NOMO-1 treated with DMSO at 0.1 percent for 48 hours (cell line): ENCODE results near the gene ZNF609.
A peak's percentile ranks its signal among the peaks of the same experiment; 100 is the strongest.

ENCODE experiments used
- DNase-seq: peaks from one replicate; lab custom pipeline; 2025; ENCODE audit not compliant: unreplicated experiment; lab: John Stamatoyannopoulos, UW

ZNF609 gene

GRCh38 chr15:64500695-64501395 lies 40.5 kb downstream of the ZNF609 start:
- no peak for DNase-seq

- no peak for DNase-seq
Observed at GRCh38 chr15:64501396-64501715, 41.0 kb downstream of the ZNF609 start.

DNA sequence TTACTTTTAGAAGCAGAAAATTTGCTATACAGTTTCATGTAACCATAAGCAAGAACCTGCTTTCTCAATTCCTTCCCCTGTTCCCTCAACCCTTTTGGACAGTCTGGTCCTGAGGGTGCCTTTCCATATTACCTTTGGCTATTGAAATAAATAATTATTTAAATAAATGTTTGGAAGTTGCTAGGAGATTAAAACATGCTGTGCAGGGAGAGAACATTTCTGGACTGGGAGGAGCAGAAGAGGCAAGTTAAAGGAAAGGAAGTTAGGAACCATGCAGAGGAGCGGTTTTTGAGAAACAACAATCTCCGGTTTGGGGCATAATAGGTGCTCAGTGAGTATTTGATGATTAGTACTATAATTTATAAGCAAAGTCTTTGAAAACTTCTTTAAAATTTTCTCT lies 41.8 kb downstream of the ZNF609 start:
- no peak for DNase-seq

DNA sequence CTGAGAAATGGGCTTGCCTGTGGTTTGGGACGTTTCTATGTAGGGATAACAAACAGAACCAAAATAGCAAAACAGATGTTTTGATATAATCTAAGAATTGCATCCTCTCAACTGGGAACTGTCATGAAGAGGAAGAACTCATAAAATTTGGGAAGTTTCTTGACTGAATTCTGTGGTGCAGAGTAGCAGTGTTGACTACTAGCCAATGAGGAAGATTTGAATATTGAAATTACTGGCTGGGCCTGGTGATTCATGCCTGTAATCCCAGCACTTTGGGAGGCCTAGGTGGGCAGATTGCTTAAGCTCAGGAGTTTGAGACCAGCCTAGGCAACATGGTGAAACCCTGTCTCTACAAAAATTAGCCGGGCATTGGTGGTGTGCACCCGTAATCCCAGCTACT lies 42.2 kb downstream of the ZNF609 start:
- no peak for DNase-seq

GRCh38 chr15:64503197-64503596 lies 42.8 kb downstream of the ZNF609 start:
- DNase-seq, result no peak

GRCh38 chr15:64503640-64504039 lies 43.3 kb downstream of the ZNF609 start:
- no peak for DNase-seq

DNA sequence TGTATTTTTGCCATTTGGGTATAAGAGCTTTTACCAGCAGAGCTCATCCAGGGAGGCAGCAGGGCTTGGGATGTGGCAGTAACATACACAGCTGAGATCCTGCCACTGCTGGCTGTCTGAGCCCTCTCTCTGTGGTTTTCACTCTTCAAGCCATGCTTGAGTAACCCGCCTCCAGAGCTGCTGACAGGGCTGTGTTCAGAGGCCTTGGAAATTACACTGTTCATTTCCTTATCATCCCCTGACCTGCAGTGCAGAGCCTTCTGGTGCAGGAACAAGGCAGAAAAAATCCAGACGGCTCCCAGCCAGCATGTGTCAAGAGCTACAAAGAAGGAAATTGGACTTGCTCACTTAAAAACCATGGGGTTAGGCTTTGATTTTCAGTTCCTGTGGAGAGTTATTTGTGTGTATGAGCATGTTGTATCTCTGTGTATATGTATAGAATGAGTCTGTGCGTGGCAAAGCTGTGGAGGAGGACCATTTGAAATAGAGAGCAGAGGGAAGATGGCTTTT lies 47.0 kb downstream of the ZNF609 start:
- no peak for DNase-seq

DNA sequence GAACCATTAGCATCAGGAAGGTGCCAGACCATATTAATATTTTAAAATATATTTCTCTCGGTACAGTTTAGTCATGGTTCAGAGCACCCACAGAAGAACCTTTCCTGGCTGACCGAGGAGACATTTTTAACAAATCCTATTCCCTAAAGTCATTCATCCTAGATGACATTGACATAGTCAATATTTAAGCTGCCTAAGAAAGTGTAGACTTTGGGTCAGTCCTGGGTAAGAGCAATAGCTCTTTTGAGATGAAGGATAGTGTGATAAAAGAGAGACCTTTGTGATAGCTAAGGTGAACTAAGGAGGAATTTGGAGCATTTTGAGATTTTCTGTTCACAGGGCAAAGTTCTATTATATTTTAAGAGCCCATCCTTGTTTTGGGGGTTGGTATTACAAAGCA lies 47.5 kb downstream of the ZNF609 start:
- DNase-seq, result no peak

DNA sequence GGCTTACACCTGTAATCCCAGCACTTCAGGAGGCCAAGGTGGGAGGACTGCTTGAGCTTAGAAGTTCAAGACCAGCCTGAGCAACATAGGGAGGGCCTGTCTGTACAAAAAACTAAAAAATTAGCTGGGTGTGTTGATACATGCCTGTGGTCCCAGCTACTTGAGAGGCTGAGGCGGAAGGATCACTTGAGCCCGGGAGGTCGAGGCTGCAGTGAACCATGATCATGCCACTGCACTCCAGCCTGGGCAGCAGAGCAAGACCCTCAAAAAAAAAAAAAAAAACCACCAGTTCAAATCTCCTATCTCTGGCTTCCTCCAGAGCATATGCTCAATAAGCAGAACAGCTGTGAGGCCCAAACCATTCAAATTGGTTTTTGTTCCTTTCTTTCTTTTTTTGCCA lies 53.4 kb downstream of the ZNF609 start:
- no peak for DNase-seq

- DNase-seq, result no peak
Observed at GRCh38 chr15:64515196-64515595, 54.8 kb downstream of the ZNF609 start.

DNA sequence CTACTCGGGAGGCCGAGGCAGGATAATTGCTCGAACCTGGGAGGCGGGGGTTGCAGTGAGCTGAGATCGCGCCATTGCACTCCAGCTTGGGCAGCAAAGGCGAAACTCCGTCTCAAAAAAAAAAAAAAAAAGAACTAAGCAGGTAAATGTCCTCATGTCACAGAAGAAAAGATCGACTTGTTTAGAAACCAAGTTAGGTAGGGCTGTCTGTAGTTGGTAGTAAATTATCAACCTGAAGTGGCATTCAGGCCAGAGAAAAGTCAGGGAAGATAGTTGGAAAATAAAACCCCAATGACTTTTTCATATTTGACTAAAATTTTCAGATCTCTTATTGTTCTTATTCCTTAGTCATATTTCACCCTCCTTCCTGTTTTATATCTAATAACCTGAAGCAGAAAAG lies 55.4 kb downstream of the ZNF609 start:
- no peak for DNase-seq

- DNase-seq, result no peak
Observed at GRCh38 chr15:64519897-64520296, 59.5 kb downstream of the ZNF609 start.

GRCh38 chr15:64521201-64521600 lies 60.8 kb downstream of the ZNF609 start:
- no peak for DNase-seq

DNA sequence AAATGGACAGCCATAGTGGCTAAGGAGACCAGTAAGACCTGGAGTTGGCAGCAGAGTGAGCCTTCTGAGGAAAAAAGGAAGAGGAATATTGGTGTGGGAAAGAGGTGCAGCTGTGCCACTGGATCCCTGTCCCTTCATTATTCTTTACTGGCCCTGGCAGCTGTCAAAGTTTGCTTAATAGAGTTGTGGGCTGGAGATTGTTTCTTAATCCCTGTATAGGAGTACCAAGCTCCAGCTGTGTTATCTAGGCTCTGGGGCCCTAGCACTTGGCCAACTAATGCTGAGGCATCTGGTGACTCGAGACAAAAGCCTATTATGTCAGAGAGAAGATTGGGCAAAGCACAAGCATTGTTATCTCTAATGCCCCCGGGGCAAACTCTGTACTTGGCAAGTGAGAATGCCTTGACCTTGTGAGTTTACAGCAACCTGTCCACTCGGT lies 61.4 kb downstream of the ZNF609 start:
- DNase-seq, result no peak

DNA sequence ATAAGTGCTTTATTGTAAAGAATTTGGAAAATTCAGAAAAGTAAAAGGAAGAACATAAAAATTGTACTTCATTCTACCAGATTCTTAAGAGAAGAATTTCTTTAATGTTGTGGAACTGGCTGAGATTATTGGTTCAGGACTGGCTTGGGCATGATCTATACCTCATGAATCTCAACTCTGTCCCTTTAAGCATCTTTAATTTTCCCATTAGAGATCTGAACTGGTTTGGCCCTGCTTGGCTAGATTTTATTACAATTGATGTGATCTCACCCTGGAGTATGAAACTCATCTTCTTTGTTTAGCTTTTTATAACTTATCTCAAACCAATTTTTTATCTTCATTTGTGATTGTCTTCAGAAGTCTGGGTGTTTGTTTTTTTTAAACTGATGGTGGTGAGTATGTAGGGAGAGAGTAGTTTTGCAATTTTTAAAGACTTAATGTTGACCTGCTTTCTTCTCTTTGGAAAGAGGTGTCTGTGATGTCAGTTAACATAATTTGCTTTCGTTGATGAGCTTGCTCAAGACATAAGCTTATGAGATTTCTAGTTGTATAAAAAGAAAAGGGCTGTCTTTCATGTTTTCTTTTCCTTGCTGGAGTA lies 61.9 kb downstream of the ZNF609 start:
- DNase-seq, result peak; percentile 26

- DNase-seq, result no peak
Observed at GRCh38 chr15:64523240-64523639, 62.9 kb downstream of the ZNF609 start.

- DNase-seq, result no peak
Observed at GRCh38 chr15:64524778-64525177, 64.4 kb downstream of the ZNF609 start.

DNA sequence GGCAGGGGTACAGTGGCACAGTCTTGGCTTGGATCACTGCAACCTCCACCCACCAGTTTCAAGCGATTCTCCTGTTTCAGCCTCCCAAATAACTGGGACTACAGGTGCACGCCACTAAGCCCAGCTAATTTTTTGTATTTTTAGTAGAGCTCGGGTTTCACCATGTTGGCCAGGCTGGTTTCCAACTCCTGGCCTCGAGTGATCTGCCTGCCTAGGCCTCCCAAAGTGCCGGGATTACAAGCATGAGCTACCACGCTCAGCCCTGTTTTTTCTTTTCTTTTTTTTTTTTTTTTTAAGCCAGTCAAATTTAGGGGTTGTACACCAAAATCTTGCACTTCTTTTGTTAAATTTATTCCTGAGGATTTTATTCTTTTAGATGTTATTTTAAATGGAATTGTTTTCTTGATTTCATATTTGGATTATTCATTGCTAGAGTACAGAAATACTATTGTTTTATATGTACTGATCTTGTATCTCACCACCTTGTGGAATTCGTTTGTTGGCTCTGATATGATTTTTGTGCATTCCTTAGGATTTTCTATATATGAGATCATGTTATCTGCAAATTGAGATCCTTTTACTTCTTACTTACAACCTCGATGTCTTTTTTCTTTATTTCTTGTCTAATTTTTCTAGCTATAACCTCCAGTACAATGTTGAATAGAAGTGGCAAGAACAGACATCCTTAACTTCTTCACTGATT lies 65.6 kb downstream of the ZNF609 start:
- DNase-seq, result no peak

DNA sequence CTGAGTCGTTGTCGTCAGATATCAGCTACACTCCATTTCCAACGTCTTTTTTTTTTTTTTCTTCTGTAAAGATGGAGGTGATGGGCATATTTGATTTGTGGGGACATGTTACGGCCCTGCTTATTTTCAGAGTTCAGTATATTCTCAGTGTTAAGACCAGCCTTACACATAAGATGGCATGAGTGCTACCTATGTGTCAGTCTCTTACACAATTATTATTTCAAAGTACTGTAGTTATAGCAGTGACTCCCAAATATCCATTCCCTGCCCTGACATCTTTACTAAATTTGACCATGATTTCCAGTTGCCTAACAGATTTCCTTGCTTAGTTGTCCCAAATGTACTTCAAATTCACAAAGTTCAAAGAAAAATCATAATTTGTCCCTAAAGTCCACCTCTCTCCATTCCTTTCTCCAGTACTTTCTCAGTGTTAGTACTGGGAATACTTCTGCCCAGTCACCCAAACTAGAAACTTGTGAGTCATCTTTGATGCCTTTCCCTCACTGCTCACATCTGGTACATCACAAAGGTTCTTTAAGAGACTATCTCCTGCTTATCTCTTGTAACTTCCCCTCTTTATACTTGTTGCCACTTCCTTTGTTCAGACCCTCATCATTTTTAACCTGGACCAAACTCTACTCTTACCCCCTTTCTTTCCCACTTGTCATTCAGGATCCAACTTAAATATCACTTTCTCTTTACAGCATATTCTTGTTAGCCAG lies 67.0 kb downstream of the ZNF609 start:
- DNase-seq, result no peak

GRCh38 chr15:64528871-64529270 lies 68.5 kb downstream of the ZNF609 start:
- DNase-seq, result no peak

- DNase-seq, result no peak
Observed at GRCh38 chr15:64530472-64530871, 70.1 kb downstream of the ZNF609 start.

DNA sequence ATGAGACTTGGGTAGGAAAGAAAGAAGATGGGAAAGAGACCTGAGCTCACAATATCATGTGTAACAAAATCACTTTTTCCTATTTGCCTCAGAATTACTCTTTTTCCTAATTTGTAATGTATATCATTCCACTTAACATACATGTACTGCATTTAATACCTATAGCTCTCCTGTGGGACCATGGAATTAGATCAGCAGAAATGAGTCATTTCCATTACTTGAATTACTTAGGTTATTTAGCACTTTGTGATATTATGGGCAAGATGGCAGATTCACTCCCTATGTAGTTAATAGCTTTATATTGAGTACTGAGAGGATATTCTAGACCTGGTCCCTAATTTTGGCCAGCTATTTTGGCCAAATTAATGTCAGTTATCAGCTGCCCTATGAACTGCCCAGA lies 70.5 kb downstream of the ZNF609 start:
- DNase-seq, result no peak
